ENCODE data around the gene NMD3. TPM values are rescaled to one million over a fixed set of nuclear protein-coding genes. Genes with fewer than 3 reads are reported as not detected.

NMD3 gene
- total and polyA plus RNA-seq, 11 donors, result 20.4 to 74.9 (median 54.8) TPM

DNA sequence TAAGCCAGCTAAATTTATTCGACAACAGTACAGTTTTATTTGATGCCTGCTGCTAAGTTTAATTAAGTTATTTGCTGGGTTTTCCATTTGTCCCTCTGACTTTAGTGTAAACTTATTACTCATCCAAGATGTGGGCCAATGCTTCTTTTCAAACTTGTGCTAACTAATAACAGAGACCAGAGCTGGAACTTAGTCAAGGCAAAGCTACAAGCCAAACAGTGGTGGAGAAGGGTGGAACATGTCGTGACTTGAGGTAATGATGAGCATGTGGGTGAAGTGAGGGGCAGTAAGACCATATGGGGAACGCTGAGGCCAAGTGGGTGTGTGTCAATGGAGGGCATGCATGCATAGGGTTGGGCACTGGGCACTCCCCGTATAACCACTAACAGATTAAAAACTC is 63.9 kb downstream of the NMD3 start:
- Histone ChIP-seq H3K27me3 (no peaks in the 10 kb centered on the region), H3K4me1 (no peaks in the 10 kb centered on the region), H3K36me3 (no peaks in the 10 kb centered on the region), H3K9me3 (peaks cover 0 to 40% (median 4%) of the 10 kb centered on the region in 12 donors), H3K27ac (no peak overlapping the region), H3K4me3 (no peak overlapping the region)
- ATAC-seq (no peak), DNase-seq (no peak)
- TF ChIP-seq POLR2A (IDR thresholded peaks at IDR 0.05), result no peak
- TF ChIP-seq, protein P1, sequence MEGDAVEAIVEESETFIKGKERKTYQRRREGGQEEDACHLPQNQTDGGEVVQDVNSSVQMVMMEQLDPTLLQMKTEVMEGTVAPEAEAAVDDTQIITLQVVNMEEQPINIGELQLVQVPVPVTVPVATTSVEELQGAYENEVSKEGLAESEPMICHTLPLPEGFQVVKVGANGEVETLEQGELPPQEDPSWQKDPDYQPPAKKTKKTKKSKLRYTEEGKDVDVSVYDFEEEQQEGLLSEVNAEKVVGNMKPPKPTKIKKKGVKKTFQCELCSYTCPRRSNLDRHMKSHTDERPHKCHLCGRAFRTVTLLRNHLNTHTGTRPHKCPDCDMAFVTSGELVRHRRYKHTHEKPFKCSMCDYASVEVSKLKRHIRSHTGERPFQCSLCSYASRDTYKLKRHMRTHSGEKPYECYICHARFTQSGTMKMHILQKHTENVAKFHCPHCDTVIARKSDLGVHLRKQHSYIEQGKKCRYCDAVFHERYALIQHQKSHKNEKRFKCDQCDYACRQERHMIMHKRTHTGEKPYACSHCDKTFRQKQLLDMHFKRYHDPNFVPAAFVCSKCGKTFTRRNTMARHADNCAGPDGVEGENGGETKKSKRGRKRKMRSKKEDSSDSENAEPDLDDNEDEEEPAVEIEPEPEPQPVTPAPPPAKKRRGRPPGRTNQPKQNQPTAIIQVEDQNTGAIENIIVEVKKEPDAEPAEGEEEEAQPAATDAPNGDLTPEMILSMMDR (IDR thresholded peaks at IDR 0.05), result no peak
- WGBS, 4 donors, result 89 to 96% (median 95%) methylated on average over 4 of the region's 4 CpGs
- intact Hi-C loops (cut with DNase I), result no loop called here

DNA sequence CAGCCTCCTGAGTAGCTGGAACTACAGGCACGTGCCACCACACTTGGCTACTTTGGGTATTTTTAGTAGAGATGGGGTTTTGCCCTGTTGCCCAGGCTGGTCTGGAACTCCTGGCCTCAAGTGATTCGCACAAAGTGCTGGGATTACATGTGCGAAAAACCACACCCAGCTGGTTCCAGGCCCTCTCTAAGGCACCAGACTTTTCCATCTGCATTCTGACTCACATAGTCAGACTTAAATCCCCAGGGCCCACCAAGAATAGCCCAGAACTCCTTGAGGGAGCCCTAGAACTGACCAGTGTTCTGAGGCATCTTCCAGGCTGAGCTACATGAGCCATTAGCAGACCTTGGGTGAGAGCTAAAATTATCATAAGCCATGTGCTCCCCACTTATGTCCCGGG is 68.1 kb downstream of the NMD3 start:
- TF ChIP-seq, protein P1 (IDR thresholded peaks at IDR 0.05), result no peak
- no peak for TF ChIP-seq POLR2A (IDR thresholded peaks at IDR 0.05)
- ATAC-seq (no peak), DNase-seq (no peak)
- Histone ChIP-seq H3K36me3 (no peaks in the 10 kb centered on the region), H3K27me3 (no peaks in the 10 kb centered on the region), H3K4me1 (no peaks in the 10 kb centered on the region), H3K9me3 (peaks cover 0 to 9% (median 0%) of the 10 kb centered on the region in 12 donors), H3K27ac (no peak overlapping the region), H3K4me3 (no peak overlapping the region)
- 82 to 92% (median 86%) methylated on average over 4 of the region's 4 CpGs for WGBS, 4 donors
- intact Hi-C loops (cut with DNase I), result no loop called here

DNA sequence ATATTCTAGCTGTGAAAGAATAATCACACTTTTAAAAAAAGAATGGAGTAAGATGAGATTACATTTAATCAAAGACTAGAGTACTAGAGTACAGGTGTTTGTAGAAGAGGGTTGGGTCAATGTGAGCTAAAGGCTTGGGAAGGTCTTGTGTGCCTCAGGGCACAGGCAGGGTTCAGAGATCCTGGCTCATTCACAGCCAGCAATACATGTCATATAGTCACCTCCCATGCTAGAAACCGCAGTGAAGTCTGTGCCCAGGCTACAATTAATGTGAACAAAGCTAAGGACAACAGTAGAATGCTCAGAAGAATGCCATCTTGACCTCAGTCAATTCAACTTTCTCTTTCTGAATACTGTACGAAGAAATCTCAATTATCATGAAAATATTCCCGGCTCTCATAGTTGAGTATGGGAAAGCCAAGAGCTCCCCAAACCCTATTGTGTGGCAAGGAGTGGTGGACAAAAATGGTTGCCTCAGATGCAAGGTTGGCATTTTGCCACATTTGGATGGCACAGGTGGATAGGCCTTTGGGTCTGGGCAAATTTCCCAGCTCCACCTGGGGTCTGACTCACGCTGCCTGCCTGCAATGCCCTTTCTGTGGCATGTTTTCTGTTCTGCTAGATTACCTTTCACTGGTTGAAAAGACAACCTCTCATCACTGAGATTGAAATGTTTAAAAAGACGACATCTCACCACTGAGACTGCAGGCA is 70.2 kb downstream of the NMD3 start:
- no peak for TF ChIP-seq POLR2A (IDR thresholded peaks at IDR 0.05)
- TF ChIP-seq, protein P1 (IDR thresholded peaks at IDR 0.05), result no peak
- 93 to 94% (median 94%) methylated on average over 5 of the region's 5 CpGs for WGBS, 4 donors
- ATAC-seq, result no peak
- peaks cover 0 to 10% (median 0%) of the 10 kb centered on the region in 12 donors for H3K9me3 ChIP-seq
- DNase-seq, result no peak
- no peaks in the 10 kb centered on the region for H3K4me1 ChIP-seq
- H3K4me3 ChIP-seq, result no peak overlapping the region
- intact Hi-C loops (cut with DNase I), result no loop called here
- no peaks in the 10 kb centered on the region for H3K36me3 ChIP-seq
- no peaks in the 10 kb centered on the region for H3K27me3 ChIP-seq
- no peak overlapping the region for H3K27ac ChIP-seq

DNA sequence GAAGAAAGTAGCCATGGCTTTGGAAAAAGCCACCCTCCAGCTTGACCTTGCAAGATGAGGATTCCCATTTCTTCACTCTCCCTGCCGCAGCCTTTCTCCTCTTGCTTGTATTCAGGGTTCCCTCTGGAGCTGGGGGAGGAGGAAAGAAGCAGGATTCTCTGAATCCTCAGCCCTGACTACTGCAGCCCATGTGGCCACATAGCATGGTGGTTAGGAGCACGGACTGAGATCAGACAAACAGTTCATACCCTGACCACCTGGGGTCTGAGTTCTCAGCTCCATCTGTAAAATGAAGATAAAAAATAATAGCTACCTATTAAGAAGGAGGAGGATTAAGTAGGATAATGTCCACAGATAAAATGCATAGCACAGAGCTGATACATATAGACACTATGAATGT is 72.3 kb downstream of the NMD3 start:
- Histone ChIP-seq H3K9me3 (peaks cover 0 to 20% (median 0%) of the 10 kb centered on the region in 12 donors), H3K4me1 (no peaks in the 10 kb centered on the region), H3K27ac (no peak overlapping the region), H3K36me3 (no peaks in the 10 kb centered on the region), H3K4me3 (no peak overlapping the region), H3K27me3 (no peaks in the 10 kb centered on the region)
- no peak for DNase-seq
- 84 to 96% (median 87%) methylated on average over 2 of the region's 2 CpGs for WGBS, 4 donors
- ATAC-seq, result no peak
- TF ChIP-seq POLR2A (IDR thresholded peaks at IDR 0.05), result no peak
- TF ChIP-seq, protein P1 (IDR thresholded peaks at IDR 0.05), result no peak
- intact Hi-C loops (cut with DNase I), result no loop called here

Data from heart left ventricle (tissue), 16 donors.